OCI-LY7 (cell line): ENCODE measurements around the gene MARVELD2. TPM values are rescaled to one million over a fixed set of nuclear protein-coding genes. Genes with fewer than 3 reads are reported as not detected.
"Not testable (repeated sequence)": the region's sequence is repeated elsewhere in the genome, so short reads cannot be mapped to it uniquely, and the experiment has no call there.

Experiments used
- BruUV-seq: library from RNA; stranded (reverse); fragments of 400-500 nt; replicated peaks from 2 replicates; lab custom pipeline; 2021; lab: Mats Ljungman, UMichigan
- CTCF ChIA-PET: fragments of 300-600 bp; sonication (Branson Sonifier 250); formaldehyde crosslinking; loops from one replicate; lab custom pipeline; 2022; ENCODE audit warnings: antibody characterized with exemption; ENCODE audit not compliant: unreplicated experiment; lab: Charles Lee
- POLR2A ChIA-PET: fragments of 300-600 bp; sonication (Branson Sonifier 250); formaldehyde crosslinking; loops from one replicate; lab custom pipeline; 2022; ENCODE audit warnings: antibody characterized with exemption; lab: Charles Lee
- DNase-seq: peaks from one replicate; pipeline ENCODE4 v3.0.0-alpha.2; 2015; ENCODE audit warnings: low spot score
- H2AFZ ChIP-seq: fragments of 200-600 bp; sonication (generic), shearing (Covaris generic); 2 replicates; pipeline ENCODE4 v1.6.1; 2014; ENCODE audit warnings: mild to moderate bottlenecking, antibody characterized with exemption, low read length, moderate library complexity
- H3K27ac ChIP-seq: fragments of 200-600 bp; sonication (generic); 2 replicates; pipeline ENCODE4 v1.5.1; 2014; ENCODE audit warnings: mixed run types, low read depth, mild to moderate bottlenecking, moderate library complexity, low read length, inconsistent platforms; ENCODE audit not compliant: poor library complexity, severe bottlenecking
- H3K36me3 ChIP-seq: fragments of 200-600 bp; sonication (generic); 2 replicates; pipeline ENCODE4 v1.6.1; 2014; ENCODE audit warnings: mild to moderate bottlenecking, antibody characterized with exemption, low read length, moderate library complexity, mixed read lengths; ENCODE audit not compliant: insufficient read depth
- H3K4me1 ChIP-seq: fragments of 200-600 bp; sonication (generic); 2 replicates; pipeline ENCODE4 v1.5.1; 2014; ENCODE audit warnings: mild to moderate bottlenecking, low read length; ENCODE audit not compliant: insufficient read depth, poor library complexity, severe bottlenecking
- H3K4me2 ChIP-seq: fragments of 200-600 bp; sonication (generic); 2 replicates; pipeline ENCODE4 v1.6.1; 2014; ENCODE audit warnings: mild to moderate bottlenecking, low read length
- H3K4me3 ChIP-seq: fragments of 200-600 bp; sonication (generic); 2 replicates; pipeline ENCODE4 v1.5.1; 2014; ENCODE audit warnings: mild to moderate bottlenecking, low read depth, low read length; ENCODE audit not compliant: poor library complexity, severe bottlenecking
- H3K79me2 ChIP-seq: fragments of 200-600 bp; sonication (generic); 2 replicates; pipeline ENCODE4 v1.6.1; 2016; ENCODE audit warnings: low read depth, mild to moderate bottlenecking, low read length, moderate library complexity, mixed read lengths; ENCODE audit not compliant: insufficient read depth
- H3K9me2 ChIP-seq: fragments of 200-600 bp; sonication (generic); 2 replicates; pipeline ENCODE4 v1.6.1; 2016; ENCODE audit warnings: mild to moderate bottlenecking, low read length, mixed read lengths; ENCODE audit not compliant: insufficient read depth
- H3K9me3 ChIP-seq: fragments of 200-600 bp; sonication (generic); 2 replicates; pipeline ENCODE4 v1.6.1; 2014; ENCODE audit warnings: mild to moderate bottlenecking, mixed run types, low read length, mixed read lengths
- H4K20me1 ChIP-seq: fragments of 200-600 bp; sonication (generic); 2 replicates; pipeline ENCODE4 v1.6.1; 2014; ENCODE audit warnings: mild to moderate bottlenecking, antibody characterized with exemption, low read length, moderate library complexity, mixed read lengths; ENCODE audit not compliant: insufficient read depth
- EZH2phosphoT487 ChIP-seq: fragments of 200-600 bp; sonication (generic); IDR thresholded peaks from 2 replicates; pipeline ENCODE4 v1.6.1; 2018; ENCODE audit warnings: low read depth, borderline replicate concordance, mild to moderate bottlenecking, mixed run types, antibody characterized with exemption, low read length, moderate library complexity, mixed read lengths
- intact Hi-C: fragments of 100-400 bp; cut with micrococcal nuclease; formaldehyde crosslinking; loops from one replicate; pipeline ENCODE4 v1.10.0; 2022; ENCODE audit not compliant: unreplicated experiment
- total RNA-seq, 2 experiments: library from RNA; depleted of rRNA in 1 of 2; stranded (reverse); fragments of >200 nt in 1 of 2; shearing (Covaris generic) in 1 of 2; gene quantifications; 2 replicates each; pipeline ENCODE4 v1.2.3, GENCODE V29; 2014 to 2022
- TF ChIP-seq, protein P1 (sequence below): fragments of 200-600 bp; sonication (generic); conservative IDR thresholded peaks from 2 replicates; pipeline ENCODE4 v1.5.1; 2014; ENCODE audit warnings: mild to moderate bottlenecking, antibody characterized with exemption, low read length, moderate library complexity, mixed read lengths

Gene MARVELD2
- total RNA-seq, 2 experiments from 2014 or later = 0.57 to 1.2 TPM

DNA sequence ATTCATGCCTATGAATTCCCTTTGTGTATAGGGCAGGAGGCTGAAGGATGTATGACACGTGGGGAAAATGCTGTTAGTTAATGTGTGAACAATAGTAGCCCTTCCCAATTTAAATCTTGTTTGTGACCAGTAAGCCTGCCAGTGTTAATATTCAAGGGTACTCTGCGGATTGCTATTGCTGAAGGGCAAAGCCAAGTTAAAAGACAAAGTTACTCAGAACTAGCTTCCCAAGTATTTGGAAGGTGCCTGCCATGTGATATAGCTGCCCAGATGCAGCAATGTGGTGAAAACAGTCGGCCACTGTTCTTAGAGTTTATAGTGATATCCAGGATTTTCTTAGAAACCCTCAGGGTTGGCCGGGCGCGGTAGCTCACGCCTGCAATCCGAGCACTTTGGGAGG, 34.6 kb downstream of the MARVELD2 start:
- ChIA-PET POLR2A (no interaction called here), CTCF (no interaction called here)
- Histone ChIP-seq H3K4me3 (no peak overlapping the region), H3K27ac (no peak overlapping the region), H3K4me2 (no peak overlapping the region), H2AFZ (no peak overlapping the region), H4K20me1 (no peaks in the 10 kb centered on the region), H3K36me3 (no peaks in the 10 kb centered on the region), H3K79me2 (no peaks in the 10 kb centered on the region), H3K4me1 (no peaks in the 10 kb centered on the region), H3K9me2 (no peaks in the 10 kb centered on the region), H3K9me3 (no peaks in the 10 kb centered on the region)
- no peak for DNase-seq
- TF ChIP-seq, protein P1, sequence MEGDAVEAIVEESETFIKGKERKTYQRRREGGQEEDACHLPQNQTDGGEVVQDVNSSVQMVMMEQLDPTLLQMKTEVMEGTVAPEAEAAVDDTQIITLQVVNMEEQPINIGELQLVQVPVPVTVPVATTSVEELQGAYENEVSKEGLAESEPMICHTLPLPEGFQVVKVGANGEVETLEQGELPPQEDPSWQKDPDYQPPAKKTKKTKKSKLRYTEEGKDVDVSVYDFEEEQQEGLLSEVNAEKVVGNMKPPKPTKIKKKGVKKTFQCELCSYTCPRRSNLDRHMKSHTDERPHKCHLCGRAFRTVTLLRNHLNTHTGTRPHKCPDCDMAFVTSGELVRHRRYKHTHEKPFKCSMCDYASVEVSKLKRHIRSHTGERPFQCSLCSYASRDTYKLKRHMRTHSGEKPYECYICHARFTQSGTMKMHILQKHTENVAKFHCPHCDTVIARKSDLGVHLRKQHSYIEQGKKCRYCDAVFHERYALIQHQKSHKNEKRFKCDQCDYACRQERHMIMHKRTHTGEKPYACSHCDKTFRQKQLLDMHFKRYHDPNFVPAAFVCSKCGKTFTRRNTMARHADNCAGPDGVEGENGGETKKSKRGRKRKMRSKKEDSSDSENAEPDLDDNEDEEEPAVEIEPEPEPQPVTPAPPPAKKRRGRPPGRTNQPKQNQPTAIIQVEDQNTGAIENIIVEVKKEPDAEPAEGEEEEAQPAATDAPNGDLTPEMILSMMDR = no peak
- no peak for TF ChIP-seq EZH2phosphoT487
- intact Hi-C loops = no loop called here
- BruUV-seq = no TSS peak

DNA sequence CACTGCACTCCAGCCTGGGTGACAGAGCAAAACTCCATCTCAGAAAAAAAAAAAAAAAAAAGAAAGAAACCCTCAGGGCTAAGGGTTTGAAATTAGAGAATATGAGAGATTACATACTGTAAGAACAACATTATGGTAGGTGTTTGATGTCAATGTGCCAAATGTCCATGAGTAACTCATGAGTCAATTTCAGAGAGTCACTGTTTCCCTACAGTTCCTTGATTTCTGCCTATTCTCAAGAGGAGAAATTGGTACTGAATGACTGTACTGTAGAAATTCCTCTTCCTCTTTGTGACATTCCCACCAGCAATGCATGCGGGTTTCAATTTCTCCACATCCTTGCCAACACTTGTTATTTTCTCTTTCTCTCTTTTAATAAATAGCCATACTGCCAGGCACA, 35.2 kb downstream of the MARVELD2 start:
- no peak overlapping the region for H2AFZ ChIP-seq
- no peak overlapping the region for H3K27ac ChIP-seq
- ChIA-PET CTCF (no interaction called here), POLR2A (no interaction called here)
- no peaks in the 10 kb centered on the region for H3K4me1 ChIP-seq
- H4K20me1 ChIP-seq = no peaks in the 10 kb centered on the region
- no peak for TF ChIP-seq EZH2phosphoT487
- TF ChIP-seq, protein P1 = no peak
- no peak overlapping the region for H3K4me3 ChIP-seq
- H3K4me2 ChIP-seq = no peak overlapping the region
- no peaks in the 10 kb centered on the region for H3K9me3 ChIP-seq
- DNase-seq = no peak
- no peaks in the 10 kb centered on the region for H3K9me2 ChIP-seq
- no peaks in the 10 kb centered on the region for H3K36me3 ChIP-seq
- BruUV-seq = no TSS peak
- intact Hi-C loops = no loop called here
- H3K79me2 ChIP-seq = no peaks in the 10 kb centered on the region

DNA sequence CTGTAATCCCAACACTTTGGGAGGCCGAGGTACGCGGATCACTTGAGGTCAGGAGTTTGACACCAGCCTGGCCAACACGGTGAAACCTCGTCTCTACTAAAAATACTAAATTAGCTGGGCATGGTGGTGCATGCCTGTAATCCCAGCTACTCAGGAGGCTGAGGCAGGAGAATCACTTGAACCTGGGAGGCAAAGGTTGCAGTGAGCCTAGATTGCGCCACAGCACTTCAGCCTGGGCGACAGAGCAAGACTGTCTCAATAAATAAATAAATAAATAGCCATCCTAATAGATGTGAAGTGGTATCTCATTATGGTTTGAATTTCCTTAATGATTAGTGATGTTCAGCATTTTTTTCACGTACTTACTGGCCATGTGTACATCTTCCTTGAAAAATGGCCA, 35.6 kb downstream of the MARVELD2 start:
- DNase-seq, H3K36me3 ChIP-seq, H3K4me3 ChIP-seq, H3K79me2 ChIP-seq, H4K20me1 ChIP-seq, intact Hi-C loops, H2AFZ ChIP-seq, H3K9me2 ChIP-seq, H3K4me2 ChIP-seq, CTCF ChIA-PET, H3K27ac ChIP-seq, H3K9me3 ChIP-seq, BruUV-seq, POLR2A ChIA-PET, H3K4me1 ChIP-seq: not testable (repeated sequence)
